ENCODE results near the gene SMYD3. TPM values are rescaled to one million over a fixed set of nuclear protein-coding genes. Genes with fewer than 3 reads are reported as not detected.

Gene SMYD3
- total RNA-seq, 4 donors from 2014 or later = 15.6 to 21.1 (median 18.4) TPM

DNA sequence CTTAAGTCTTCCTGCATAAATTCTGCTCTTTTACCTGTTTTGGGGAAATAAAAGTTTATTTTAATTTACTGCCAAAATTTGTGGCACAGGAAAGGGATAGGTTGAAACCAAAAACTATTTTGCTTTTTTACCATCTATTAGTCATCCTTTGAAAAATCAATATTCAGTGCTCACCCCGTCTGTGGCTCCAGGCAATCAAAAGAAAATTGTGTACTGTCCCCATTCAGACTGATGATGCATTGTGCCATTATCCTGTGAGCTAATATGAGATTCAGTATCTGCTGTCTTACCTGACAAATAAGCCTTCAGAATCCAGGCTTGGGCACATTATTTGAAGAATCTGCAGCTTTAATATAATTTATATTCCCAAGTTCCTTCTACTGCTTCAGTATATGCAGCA is 701.5 kb downstream of the SMYD3 start:
- TF ChIP-seq, protein P1, sequence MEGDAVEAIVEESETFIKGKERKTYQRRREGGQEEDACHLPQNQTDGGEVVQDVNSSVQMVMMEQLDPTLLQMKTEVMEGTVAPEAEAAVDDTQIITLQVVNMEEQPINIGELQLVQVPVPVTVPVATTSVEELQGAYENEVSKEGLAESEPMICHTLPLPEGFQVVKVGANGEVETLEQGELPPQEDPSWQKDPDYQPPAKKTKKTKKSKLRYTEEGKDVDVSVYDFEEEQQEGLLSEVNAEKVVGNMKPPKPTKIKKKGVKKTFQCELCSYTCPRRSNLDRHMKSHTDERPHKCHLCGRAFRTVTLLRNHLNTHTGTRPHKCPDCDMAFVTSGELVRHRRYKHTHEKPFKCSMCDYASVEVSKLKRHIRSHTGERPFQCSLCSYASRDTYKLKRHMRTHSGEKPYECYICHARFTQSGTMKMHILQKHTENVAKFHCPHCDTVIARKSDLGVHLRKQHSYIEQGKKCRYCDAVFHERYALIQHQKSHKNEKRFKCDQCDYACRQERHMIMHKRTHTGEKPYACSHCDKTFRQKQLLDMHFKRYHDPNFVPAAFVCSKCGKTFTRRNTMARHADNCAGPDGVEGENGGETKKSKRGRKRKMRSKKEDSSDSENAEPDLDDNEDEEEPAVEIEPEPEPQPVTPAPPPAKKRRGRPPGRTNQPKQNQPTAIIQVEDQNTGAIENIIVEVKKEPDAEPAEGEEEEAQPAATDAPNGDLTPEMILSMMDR (IDR thresholded peaks at IDR 0.05; ENCODE audit: low read depth) = no peak

DNA sequence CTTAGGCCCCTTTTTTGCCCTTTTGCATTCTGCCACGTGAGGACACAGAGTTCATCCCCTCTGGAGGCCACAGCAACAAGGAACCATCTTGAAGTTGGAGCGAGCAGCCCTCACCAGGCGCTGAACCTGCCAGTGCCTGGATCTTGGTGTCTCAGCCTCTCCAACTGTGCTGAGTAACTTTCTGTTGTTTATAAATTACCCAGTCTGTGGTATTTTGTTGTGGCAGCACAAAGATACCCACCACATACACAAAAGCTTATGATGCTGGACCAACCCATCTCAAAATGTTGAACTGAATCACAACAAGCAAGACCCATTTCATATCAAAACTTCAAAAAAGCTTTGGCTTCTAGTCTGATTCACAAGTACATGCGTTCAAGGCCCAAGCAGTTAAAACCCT is 702.4 kb downstream of the SMYD3 start:
- TF ChIP-seq, protein P1 (IDR thresholded peaks at IDR 0.05; ENCODE audit: low read depth) = no peak

DNA sequence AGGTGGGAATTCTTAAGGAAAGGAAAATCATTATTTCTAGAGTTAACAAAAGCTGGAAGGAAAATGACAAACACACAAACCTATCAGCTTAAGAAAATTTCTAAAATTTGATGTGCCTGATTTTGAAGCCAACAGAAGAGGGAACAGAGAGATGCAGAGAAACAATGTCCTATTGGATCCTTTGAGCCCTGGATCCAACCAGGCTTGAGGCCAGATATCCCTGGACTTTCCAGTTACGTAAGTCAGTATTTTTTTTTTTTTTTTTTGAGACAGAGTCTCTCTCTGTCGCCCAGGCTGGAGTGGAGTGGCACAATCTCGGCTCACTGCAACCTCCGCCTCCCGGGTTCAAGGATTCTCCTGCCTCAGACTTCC is 703.4 kb downstream of the SMYD3 start:
- TF ChIP-seq, protein P1 (IDR thresholded peaks at IDR 0.05; ENCODE audit: low read depth) = no peak

DNA sequence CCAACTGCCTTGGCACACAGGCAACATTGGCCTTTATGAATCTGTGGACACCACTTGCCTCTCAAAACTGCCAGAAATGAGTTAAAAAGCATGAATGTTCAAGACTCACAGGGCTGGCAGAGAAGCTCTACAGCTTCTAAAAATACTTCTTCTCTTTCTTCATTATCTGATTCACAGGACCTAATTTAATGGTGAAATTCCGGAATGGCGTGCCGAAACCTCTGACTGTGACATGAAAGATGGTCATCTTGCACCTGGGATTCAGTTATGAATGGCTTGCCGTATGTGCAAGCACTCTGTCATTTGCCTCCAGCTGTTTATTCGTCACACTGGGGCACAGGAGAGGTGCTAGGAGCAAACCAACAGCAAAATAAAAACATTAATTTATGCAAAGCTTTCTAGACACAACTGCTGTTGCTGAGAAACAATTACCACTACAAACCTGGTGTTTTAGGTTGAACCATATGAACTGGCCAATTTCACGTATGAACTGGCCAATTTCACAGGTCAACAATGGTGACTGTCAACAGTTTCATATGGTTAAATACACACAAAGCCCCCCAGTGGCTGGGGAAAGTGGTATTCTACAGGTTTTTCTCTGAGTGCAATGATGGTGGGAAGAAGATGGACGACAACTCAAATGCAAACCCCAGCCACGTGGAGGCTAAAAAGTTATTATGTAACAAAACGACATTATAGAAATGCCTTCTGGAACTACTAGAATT is 704.0 kb downstream of the SMYD3 start:
- TF ChIP-seq, protein P1 (IDR thresholded peaks at IDR 0.05; ENCODE audit: low read depth) = no peak

DNA sequence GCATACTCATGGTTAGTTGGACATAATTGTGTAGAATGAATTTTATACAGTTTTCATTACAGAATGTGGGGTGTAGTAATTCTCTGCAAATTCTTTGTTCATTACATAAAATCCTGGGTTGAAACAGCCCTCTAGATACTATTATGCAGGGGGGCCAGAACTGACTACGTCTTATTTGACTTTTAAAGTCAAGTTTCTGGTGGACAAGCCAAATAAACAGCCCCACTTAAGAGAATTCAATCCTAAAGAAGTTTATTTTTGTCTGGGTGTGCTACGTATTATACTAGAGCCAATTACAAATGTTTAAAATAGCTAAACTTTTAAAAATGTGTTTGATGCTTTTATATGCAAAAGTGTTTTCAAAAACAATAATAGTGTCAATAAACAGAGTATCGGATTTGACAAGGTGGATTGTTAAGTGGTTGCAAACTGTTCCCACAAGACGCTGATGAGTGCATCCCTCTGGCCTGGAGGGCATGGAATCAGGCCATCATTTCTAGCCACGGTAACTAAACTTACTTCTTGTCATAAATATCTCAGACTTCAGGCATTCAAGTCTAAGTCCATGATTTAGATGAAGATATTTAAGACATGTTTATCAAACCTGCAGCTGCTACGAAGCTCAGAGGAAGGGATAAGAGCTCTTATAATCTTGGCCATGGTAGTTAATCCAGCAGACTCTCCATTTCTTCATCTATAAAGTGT is 706.0 kb downstream of the SMYD3 start:
- TF ChIP-seq, protein P1 (IDR thresholded peaks at IDR 0.05; ENCODE audit: low read depth) = no peak

DNA sequence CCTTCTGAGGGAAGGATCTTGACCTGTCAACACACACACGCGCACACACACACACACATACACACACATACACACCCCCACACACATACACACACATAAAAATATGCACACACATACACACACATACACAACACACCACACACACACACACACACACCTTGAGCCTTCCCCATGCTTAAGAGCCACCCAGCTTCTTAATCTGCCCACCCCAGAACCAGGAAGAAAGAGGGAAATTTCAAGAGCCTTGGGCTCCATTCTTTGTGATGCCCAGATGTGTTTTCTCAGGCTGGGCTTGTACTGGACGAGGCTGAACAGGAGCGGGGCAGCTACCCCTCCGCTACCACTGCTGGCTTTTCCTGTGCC is 708.7 kb downstream of the SMYD3 start:
- TF ChIP-seq, protein P1 (IDR thresholded peaks at IDR 0.05; ENCODE audit: low read depth) = no peak

DNA sequence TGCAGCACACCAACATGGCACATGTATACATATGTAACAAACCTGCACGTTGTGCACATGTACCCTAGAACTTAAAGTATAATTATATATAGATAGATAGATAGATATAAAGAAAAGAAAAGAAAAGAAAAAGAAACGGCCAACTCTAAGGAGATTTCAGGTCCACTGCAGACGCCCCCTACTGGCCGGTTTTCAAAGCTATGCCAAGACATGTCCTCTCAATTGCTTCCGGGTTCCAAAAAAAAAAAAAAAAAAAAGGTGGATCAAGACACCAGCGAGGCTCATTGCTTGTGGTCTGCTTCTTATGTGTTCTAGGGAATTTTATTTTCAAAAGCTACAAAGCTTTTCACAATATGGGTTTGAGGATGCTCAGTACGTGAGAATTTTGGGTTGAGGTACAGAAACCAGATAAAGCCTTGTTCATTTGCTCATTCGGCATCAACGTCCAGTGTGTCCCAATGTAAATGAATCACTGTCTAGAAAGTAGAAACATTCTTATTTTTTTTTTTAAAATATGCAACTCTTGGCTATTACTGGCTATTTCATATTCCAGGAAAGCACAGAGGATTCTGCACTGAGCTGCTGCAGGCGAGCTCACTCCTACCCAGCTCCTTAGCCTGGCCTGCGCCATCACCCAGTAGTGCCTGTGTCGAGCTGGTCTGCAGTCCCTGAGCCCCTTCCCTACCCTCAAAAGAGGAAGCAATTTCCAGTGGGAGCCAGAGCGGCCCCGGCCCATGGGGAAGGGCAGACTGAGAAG is 709.3 kb downstream of the SMYD3 start:
- TF ChIP-seq, protein P1 (IDR thresholded peaks at IDR 0.05; ENCODE audit: low read depth) = no peak
